Gastrocnemius medialis (tissue), 4 donors: ENCODE data around the gene ARAP2. TPM values are rescaled to one million over a fixed set of nuclear protein-coding genes. Genes with fewer than 3 reads are reported as not detected.

ENCODE experiments used
- ATAC-seq, 2 donors: fragments of 150-250 bp; one replicate each; pipeline ENCODE4 v1.9.1; 2016
- DNase-seq, 2 donors: peaks; one replicate each; pipeline ENCODE4 v3.0.0-alpha.2; 2019
- H3K27ac ChIP-seq, 4 donors: fragments of 200-600 bp; sonication (generic); 1 replicate in 1 of 4; 2 replicates in 3 of 4; pipeline ENCODE4 v1.5.1; 2016 to 2018; ENCODE audit warnings: mild to moderate bottlenecking in 2 of 4, moderate library complexity in 1 of 4
- H3K27me3 ChIP-seq, 3 donors: fragments of 200-600 bp; sonication (generic) in 2 of 3; 1 replicate in 1 of 3; 2 replicates in 2 of 3; pipeline versions ENCODE4 v1.5.1 to v1.6.0; 2016 to 2019; ENCODE audit warnings: mild to moderate bottlenecking in 1 of 3, moderate library complexity in 1 of 3
- H3K36me3 ChIP-seq, 2 donors: fragments of 200-600 bp; sonication (generic) in 1 of 2; one replicate each; pipeline ENCODE4 v1.5.1; 2017 to 2018
- H3K4me1 ChIP-seq, 2 donors: fragments of 200-600 bp; sonication (generic) in 1 of 2; one replicate each; pipeline ENCODE4 v1.5.1; 2016 to 2017; ENCODE audit warnings: mild to moderate bottlenecking in 2 of 2
- H3K4me3 ChIP-seq, 4 donors: fragments of 200-600 bp; sonication (generic) in 3 of 4; 1 replicate in 1 of 4; 2 replicates in 3 of 4; pipeline ENCODE4 v1.5.1; 2016 to 2019; ENCODE audit warnings: mild to moderate bottlenecking in 2 of 4
- H3K9me3 ChIP-seq, 3 donors: fragments of 200-600 bp; sonication (generic) in 2 of 3; 1 replicate in 1 of 3; 2 replicates in 2 of 3; pipeline ENCODE4 v1.5.1; 2016 to 2019
- POLR2A ChIP-seq, 2 donors: fragments of 450-650 bp; IDR thresholded peaks; one replicate each; pipeline ENCODE4 v1.6.1; 2017; ENCODE audit warnings: antibody characterized with exemption in 2 of 2, mild to moderate bottlenecking in 2 of 2, moderate library complexity in 2 of 2
- in situ Hi-C, 4 donors: fragments of 200-750 bp; cut with MboI; loops; one replicate each; pipeline versions ENCODE4 v1.15.0 to v1.8.0; 2017; ENCODE audit warnings: low sequenced_read_pairs in 4 of 4
- intact Hi-C: fragments of 100-400 bp; cut with DNase I; formaldehyde crosslinking; loops from one replicate; pipeline ENCODE4 v1.15.1; 2023; ENCODE audit warnings: low total_unique reads
- total RNA-seq, 4 donors: library from RNA; depleted of rRNA; stranded (reverse); fragments of >200 nt; gene quantifications; one replicate each; pipeline versions ENCODE4 v1.1.0 to v1.2.3, GENCODE V29; 2016
- TF ChIP-seq, protein P1 (sequence below), 5 experiments: fragments of 450-650 bp in 3 of 5; fragments of 200-600 bp in 2 of 5; sonication (generic) in 2 of 5; IDR thresholded peaks in 4 of 5; conservative IDR thresholded peaks in 1 of 5; 1 replicate in 4 of 5; 2 replicates in 1 of 5; pipeline ENCODE4 v1.5.1; 2016 to 2019; ENCODE audit warnings: antibody characterized with exemption in 5 of 5, mild to moderate bottlenecking in 3 of 5, moderate library complexity in 3 of 5

ARAP2 gene
- total RNA-seq, 4 donors from 2014 or later = 0.32 to 10.3 (median 1.1) TPM

DNA sequence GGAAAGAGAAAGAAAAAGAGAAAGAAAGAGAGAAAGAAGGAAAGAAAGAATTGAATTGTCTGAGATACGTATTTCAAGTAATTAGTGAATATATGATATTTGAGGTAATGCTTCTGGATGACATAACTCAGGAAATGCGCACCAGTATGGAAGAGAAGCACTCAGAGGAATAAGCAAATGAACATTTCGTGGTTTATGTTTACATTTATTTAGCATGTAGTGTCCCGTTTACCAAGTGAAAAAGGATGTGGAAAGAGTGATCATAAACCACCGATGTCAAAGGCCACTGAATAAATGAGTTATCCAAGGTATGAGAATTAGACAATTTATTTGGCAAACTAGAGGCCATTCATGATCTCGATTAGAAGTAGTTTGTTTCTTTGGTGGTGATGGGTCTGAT, 200.4 kb downstream of the ARAP2 start:
- no peaks in the 10 kb centered on the region for H3K36me3 ChIP-seq
- in situ Hi-C loops = loop anchor here in 1 of 4 donors (25.0 kb wide), 1 partner anchor 93 kb away; no protein-coding TSS in a partner anchor
- H3K27ac ChIP-seq = no peak overlapping the region
- intact Hi-C loops = no loop called here
- H3K4me3 ChIP-seq = no peak overlapping the region
- ATAC-seq = no peak
- H3K9me3 ChIP-seq = no peaks in the 10 kb centered on the region
- no peak for DNase-seq
- no peaks in the 10 kb centered on the region for H3K4me1 ChIP-seq
- no peaks in the 10 kb centered on the region for H3K27me3 ChIP-seq
- TF ChIP-seq, protein P1, sequence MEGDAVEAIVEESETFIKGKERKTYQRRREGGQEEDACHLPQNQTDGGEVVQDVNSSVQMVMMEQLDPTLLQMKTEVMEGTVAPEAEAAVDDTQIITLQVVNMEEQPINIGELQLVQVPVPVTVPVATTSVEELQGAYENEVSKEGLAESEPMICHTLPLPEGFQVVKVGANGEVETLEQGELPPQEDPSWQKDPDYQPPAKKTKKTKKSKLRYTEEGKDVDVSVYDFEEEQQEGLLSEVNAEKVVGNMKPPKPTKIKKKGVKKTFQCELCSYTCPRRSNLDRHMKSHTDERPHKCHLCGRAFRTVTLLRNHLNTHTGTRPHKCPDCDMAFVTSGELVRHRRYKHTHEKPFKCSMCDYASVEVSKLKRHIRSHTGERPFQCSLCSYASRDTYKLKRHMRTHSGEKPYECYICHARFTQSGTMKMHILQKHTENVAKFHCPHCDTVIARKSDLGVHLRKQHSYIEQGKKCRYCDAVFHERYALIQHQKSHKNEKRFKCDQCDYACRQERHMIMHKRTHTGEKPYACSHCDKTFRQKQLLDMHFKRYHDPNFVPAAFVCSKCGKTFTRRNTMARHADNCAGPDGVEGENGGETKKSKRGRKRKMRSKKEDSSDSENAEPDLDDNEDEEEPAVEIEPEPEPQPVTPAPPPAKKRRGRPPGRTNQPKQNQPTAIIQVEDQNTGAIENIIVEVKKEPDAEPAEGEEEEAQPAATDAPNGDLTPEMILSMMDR (IDR thresholded peaks at IDR 0.05 in 4 of 5, conservative IDR thresholded peaks at IDR 0.05 in 1 of 5) = no peak
- TF ChIP-seq POLR2A (IDR thresholded peaks at IDR 0.05) = no peak

DNA sequence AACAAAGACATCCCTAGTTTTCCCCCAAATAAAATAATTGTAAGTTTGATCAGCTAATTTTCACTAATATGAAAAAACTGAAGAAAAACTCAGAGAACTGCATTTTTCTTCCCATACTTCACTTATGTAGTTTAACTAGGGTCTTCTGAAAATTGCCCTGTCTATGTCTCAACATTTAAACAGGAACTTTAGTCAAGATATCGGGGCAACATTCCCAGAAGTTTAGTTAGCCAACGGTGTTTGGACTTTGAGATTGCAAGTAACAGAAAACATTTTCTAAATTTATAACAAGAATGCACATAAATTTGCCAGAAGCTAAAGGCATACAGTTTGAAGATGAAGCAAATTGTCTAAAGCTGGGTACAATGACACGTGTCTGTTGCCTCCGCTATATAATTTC, 201.1 kb downstream of the ARAP2 start:
- Histone ChIP-seq H3K27ac (no peak overlapping the region), H3K9me3 (no peaks in the 10 kb centered on the region), H3K4me3 (no peak overlapping the region), H3K36me3 (no peaks in the 10 kb centered on the region), H3K27me3 (no peaks in the 10 kb centered on the region), H3K4me1 (no peaks in the 10 kb centered on the region)
- no peak for ATAC-seq
- DNase-seq = no peak
- intact Hi-C loops (no loop called here), in situ Hi-C loops (loop anchor here in 1 of 4 donors (25.0 kb wide), 1 partner anchor 94 kb away; no protein-coding TSS in a partner anchor)
- TF ChIP-seq, protein P1 (IDR thresholded peaks at IDR 0.05 in 4 of 5, conservative IDR thresholded peaks at IDR 0.05 in 1 of 5) = no peak
- TF ChIP-seq POLR2A (IDR thresholded peaks at IDR 0.05) = no peak

DNA sequence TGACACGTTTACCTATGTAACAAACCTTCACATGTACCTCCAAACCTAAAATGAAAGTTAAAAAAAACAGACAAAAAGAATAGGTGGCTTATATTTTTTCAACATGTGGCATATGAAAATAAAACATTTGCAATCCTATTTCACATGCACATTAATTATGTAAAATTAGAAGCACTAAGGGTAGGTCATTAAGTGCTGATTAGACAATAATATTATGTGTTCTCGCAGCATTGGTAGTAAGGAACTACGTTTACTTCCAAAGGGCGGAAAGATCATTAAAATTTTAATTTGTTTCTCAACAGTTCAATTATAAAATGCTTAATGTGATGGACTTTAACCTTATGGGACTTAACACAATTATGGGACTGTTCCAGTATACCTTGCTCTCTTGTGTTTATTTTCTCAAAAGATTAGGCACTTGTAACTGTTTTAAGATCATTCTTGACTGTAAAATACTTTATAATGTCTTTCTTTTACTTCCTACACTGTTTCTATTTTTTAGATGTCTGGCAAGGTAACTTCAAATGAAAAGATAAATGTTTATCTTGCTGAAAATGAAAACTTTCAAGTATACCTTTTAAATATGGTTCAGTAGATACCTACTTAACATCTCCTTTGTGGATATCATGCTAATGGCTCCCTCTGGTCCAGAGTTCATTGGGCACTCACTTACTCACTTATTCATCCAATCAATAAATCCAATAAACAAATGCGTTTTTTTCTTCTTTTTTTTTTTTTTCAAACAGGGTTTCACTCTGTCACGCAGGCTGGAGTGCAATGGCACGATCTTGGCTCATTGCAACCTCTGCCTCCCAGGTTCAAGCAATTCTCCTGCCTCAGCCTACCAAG, 202.0 kb downstream of the ARAP2 start:
- Histone ChIP-seq H3K27ac (no peak overlapping the region), H3K9me3 (no peaks in the 10 kb centered on the region), H3K4me3 (no peak overlapping the region), H3K4me1 (no peaks in the 10 kb centered on the region), H3K36me3 (no peaks in the 10 kb centered on the region), H3K27me3 (no peaks in the 10 kb centered on the region)
- TF ChIP-seq POLR2A (IDR thresholded peaks at IDR 0.05) = no peak
- TF ChIP-seq, protein P1 (IDR thresholded peaks at IDR 0.05 in 4 of 5, conservative IDR thresholded peaks at IDR 0.05 in 1 of 5) = no peak
- no peak for DNase-seq
- no peak for ATAC-seq
- in situ Hi-C loops (loop anchor here in 1 of 4 donors (25.0 kb wide), 1 partner anchor 95 kb away; no protein-coding TSS in a partner anchor), intact Hi-C loops (no loop called here)

DNA sequence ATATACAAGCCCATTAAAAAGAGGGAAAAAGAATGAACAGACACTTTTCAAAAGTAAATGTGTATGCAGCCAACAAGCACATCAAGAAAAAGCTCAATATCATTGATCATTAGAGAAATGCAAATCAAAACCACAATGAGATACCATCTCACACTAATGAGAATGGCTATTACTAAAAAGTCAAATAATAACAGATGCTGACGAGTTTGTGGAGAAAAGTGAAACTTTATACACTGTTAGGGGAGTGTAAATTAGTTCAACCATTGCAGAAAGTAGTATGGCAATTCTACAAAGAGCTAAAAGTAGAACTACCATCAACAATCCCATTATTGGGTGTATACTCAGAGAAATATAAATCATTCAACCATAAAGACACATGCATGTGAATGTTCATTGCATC, 203.0 kb downstream of the ARAP2 start:
- TF ChIP-seq, protein P1 (IDR thresholded peaks at IDR 0.05 in 4 of 5, conservative IDR thresholded peaks at IDR 0.05 in 1 of 5) = no peak
- no peak for TF ChIP-seq POLR2A (IDR thresholded peaks at IDR 0.05)
- intact Hi-C loops = no loop called here

More for the DNA sequence above, 203.0 kb downstream of the ARAP2 start:
- Histone ChIP-seq H3K27me3 (no peaks in the 10 kb centered on the region), H3K27ac (no peak overlapping the region), H3K4me3 (no peak overlapping the region), H3K9me3 (no peaks in the 10 kb centered on the region), H3K36me3 (no peaks in the 10 kb centered on the region), H3K4me1 (no peaks in the 10 kb centered on the region)
- DNase-seq = no peak
- ATAC-seq = no peak
- in situ Hi-C loops = loop anchor here in 1 of 4 donors (25.0 kb wide), 1 partner anchor 96 kb away; no protein-coding TSS in a partner anchor
